ENCODE data around the gene HDAC9. TPM values are rescaled to one million over a fixed set of nuclear protein-coding genes. Genes with fewer than 3 reads are reported as not detected.

Gene HDAC9
- polyA plus RNA-seq, 2 of the 4 experiments (the other 2 are of a cell fraction): 0.05 to 0.26 TPM

DNA sequence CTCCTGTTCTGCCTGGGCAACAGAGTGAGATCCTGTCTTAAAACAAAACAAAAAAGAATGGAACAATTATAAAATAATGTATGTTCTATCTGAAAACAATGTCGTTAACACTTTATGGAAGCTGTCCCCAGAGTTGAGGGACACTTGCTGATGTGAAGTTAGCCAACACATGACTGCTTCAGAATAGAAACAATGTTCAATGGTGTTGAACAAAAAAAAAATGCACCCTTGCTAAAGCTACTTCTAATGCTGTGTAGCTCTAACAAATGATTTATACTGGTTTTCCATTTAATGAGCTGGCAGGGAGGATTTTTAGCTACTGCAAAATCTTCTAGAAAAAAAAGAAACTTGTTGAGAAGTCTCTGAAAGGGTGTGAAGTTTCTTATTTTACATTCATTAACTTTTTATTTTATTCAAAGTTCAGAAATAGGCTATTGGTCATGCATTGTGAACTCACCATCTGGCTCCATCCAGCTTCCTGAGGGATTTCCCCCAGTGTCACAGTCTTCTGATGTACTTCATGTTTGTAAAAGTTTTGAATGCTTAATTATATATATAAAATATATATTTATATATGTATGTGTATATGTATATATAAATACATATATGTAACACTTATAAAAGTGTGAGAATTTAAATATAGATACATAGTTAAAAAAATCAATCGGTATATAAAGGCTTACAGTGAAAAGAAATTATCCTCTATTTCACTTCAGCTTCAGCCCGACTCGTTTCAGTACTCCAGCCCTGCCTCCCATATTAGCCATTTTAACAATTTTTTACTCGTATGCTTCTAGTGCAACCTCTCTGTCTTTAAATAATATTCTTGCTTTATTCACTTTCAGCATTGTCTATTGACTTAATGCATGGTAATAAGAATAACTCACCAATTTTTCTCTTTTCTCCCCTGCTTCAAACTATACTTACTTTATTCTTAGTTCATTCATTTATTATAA is 35.0 kb downstream of the HDAC9 start:
- ATAC-seq (no peak), FAIRE-seq (no peak), DNase-seq (ENCODE audit: low read depth in 1 of 2, low spot score in 1 of 2) (no peak)
- CTCF ChIA-PET: no interaction called here
- WGBS (ENCODE audit: missing lambda C conversion rate): 53% methylated on average over 5 of the region's 5 CpGs
- H3K4me2 ChIP-seq: no peak overlapping the region
- no peaks in the 10 kb centered on the region for H3K4me1 ChIP-seq
- no peaks in the 10 kb centered on the region for H3K9me3 ChIP-seq
- H3K4me3 ChIP-seq: no peak overlapping the region
- POLR2A ChIA-PET: no interaction called here
- TF ChIP-seq ZC3H11A (IDR thresholded peaks at IDR 0.05) (no peak), CHD2 (IDR thresholded peaks at IDR 0.05; ENCODE audit: low read length, partially characterized antibody) (no peak), NPAS2 (CRISPR knock-in tag; IDR thresholded peaks at IDR 0.05; ENCODE audit: borderline replicate concordance) (no peak), POLR2AphosphoS2 (conservative IDR thresholded peaks at IDR 0.05; ENCODE audit: low read length) (no peak), JUNB (IDR thresholded peaks at IDR 0.05) (no peak), POLR2A (IDR thresholded peaks at IDR 0.05; ENCODE audit: low read length) (no peak), PHF8 (IDR thresholded peaks at IDR 0.05; ENCODE audit: borderline replicate concordance, low read depth) (no peak), FOSB (CRISPR knock-in tag; IDR thresholded peaks at IDR 0.05) (no peak), CHD4 (IDR thresholded peaks at IDR 0.05; ENCODE audit: borderline replicate concordance) (no peak), EHMT2 (IDR thresholded peaks at IDR 0.05; ENCODE audit: low read depth) (no peak), TP53 (CRISPR knock-in tag; IDR thresholded peaks at IDR 0.05) (no peak), HEYL (CRISPR knock-in tag; IDR thresholded peaks at IDR 0.05) (no peak)
- H3K27ac ChIP-seq: no peak overlapping the region

DNA sequence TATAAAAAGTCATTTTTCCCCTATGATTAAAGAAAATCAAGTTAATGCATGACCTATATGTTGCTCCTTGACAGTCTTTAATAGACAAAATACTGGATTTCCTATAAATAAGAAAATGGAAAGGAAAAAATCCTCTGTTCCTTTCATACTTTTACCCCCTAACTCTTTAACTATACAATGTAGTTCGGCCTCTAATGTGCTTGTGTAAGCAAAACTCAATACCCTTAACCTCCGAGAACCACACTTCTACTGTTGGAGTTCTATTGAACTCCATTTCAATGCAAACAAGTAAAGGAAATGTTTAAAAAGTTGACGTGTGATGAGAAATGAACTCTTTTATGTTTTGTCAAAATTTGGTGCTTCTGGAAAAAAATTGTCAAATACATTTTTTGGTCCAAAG is 36.0 kb downstream of the HDAC9 start:
- DNase-seq (ENCODE audit: low read depth in 1 of 2, low spot score in 1 of 2): no peak
- POLR2A ChIA-PET: no interaction called here
- Histone ChIP-seq H3K4me2 (no peak overlapping the region), H3K9me3 (no peaks in the 10 kb centered on the region), H3K4me3 (no peak overlapping the region), H3K27ac (no peak overlapping the region), H3K4me1 (no peaks in the 10 kb centered on the region)
- WGBS (ENCODE audit: missing lambda C conversion rate): 56% methylated on average over 3 of the region's 3 CpGs
- FAIRE-seq: no peak
- CTCF ChIA-PET: no interaction called here
- TF ChIP-seq JUNB (IDR thresholded peaks at IDR 0.05): no peak
- TF ChIP-seq CHD4 (IDR thresholded peaks at IDR 0.05; ENCODE audit: borderline replicate concordance): no peak
- TF ChIP-seq RAD21 (conservative IDR thresholded peaks at IDR 0.05 in 1 of 2, IDR thresholded peaks at IDR 0.05 in 1 of 2): no peak
- no peak for TF ChIP-seq TP53 (CRISPR knock-in tag; IDR thresholded peaks at IDR 0.05)
- no peak for TF ChIP-seq CBX8 (IDR thresholded peaks at IDR 0.05)
- no peak for TF ChIP-seq KDM1A (IDR thresholded peaks at IDR 0.05; ENCODE audit: low read depth)
- TF ChIP-seq HOXA7 (CRISPR knock-in tag; IDR thresholded peaks at IDR 0.05): no peak
- no peak for TF ChIP-seq HOXB13 (CRISPR knock-in tag; IDR thresholded peaks at IDR 0.05; ENCODE audit: low read depth)
- no peak for ATAC-seq

DNA sequence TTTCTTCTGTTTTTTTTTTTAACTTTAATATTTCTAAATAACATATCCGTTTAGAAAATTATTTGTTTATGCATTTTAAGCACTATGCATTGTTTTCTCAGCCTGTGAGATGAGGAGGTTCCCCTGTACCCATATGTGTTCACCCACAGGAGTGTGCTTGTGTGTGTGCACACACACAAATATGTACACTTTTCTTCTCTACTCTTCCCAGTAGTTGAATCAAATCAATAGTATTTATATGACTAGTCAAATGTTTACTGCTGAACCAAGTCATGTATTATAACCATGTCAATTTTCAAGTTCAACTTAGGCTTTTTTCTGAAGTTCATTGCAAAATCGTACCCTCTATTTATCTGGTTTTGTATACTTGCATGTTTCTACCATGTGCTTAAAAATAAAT is 37.3 kb downstream of the HDAC9 start:
- H3K4me3 ChIP-seq: no peak overlapping the region
- no peak for ATAC-seq
- no peaks in the 10 kb centered on the region for H3K9me3 ChIP-seq
- 36% methylated on average over 2 of the region's 2 CpGs for WGBS (ENCODE audit: missing lambda C conversion rate)
- no peak overlapping the region for H3K27ac ChIP-seq
- no peak for FAIRE-seq
- TF ChIP-seq POLR2A (IDR thresholded peaks at IDR 0.05; ENCODE audit: low read length) (no peak), JUN (IDR thresholded peaks at IDR 0.05) (no peak), RFX5 (IDR thresholded peaks at IDR 0.05) (no peak)
- TF ChIP-seq, protein P1, sequence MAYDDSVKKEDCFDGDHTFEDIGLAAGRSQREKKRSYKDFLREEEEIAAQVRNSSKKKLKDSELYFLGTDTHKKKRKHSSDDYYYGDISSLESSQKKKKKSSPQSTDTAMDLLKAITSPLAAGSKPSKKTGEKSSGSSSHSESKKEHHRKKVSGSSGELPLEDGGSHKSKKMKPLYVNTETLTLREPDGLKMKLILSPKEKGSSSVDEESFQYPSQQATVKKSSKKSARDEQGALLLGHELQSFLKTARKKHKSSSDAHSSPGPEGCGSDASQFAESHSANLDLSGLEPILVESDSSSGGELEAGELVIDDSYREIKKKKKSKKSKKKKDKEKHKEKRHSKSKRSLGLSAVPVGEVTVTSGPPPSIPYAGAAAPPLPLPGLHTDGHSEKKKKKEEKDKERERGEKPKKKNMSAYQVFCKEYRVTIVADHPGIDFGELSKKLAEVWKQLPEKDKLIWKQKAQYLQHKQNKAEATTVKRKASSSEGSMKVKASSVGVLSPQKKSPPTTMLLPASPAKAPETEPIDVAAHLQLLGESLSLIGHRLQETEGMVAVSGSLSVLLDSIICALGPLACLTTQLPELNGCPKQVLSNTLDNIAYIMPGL (CRISPR knock-in tag; IDR thresholded peaks at IDR 0.05; ENCODE audit: borderline replicate concordance): no peak
- CTCF ChIA-PET: interaction anchor here (0.6 kb wide), 1 partner anchor 1141 kb away, joined by 3 read pairs; no protein-coding TSS in a partner anchor
- no peak overlapping the region for H3K4me2 ChIP-seq
- POLR2A ChIA-PET: no interaction called here
- DNase-seq (ENCODE audit: low read depth in 1 of 2, low spot score in 1 of 2): no peak
- no peaks in the 10 kb centered on the region for H3K4me1 ChIP-seq
